NCI-H1092 (cell line): ENCODE data around the gene ZNF90.
"Not testable (repeated sequence)": the region's sequence is repeated elsewhere in the genome, so short reads cannot be mapped to it uniquely, and the experiment has no call there.

Experiments used
- DNase-seq: peaks from one replicate; lab custom pipeline; 2025; lab: John Stamatoyannopoulos, UW

Gene ZNF90

GRCh38 chr19:20103091-20103740 is 25.4 kb downstream of the ZNF90 start:
- DNase-seq: no peak

GRCh38 chr19:20107301-20107700 is 29.5 kb downstream of the ZNF90 start:
- DNase-seq: no peak

GRCh38 chr19:20118064-20118839 is 40.5 kb downstream of the ZNF90 start:
- DNase-seq: not testable (repeated sequence)

GRCh38 chr19:20124879-20125278 is 47.1 kb downstream of the ZNF90 start:
- no peak for DNase-seq

GRCh38 chr19:20132933-20133332 is 55.1 kb downstream of the ZNF90 start:
- DNase-seq: not testable (repeated sequence)

GRCh38 chr19:20137714-20138113 is 59.9 kb downstream of the ZNF90 start:
- DNase-seq: not testable (repeated sequence)

GRCh38 chr19:20151617-20152145 is 73.9 kb downstream of the ZNF90 start:
- no peak for DNase-seq

GRCh38 chr19:20152506-20152905 is 74.7 kb downstream of the ZNF90 start:
- DNase-seq: not testable (repeated sequence)

GRCh38 chr19:20153281-20153680 is 75.5 kb downstream of the ZNF90 start:
- DNase-seq: no peak

GRCh38 chr19:20154636-20155035 is 76.8 kb downstream of the ZNF90 start:
- no peak for DNase-seq

- no peak for DNase-seq
These were observed 85.0 kb downstream of the ZNF90 start for GRCh38 chr19:20162821-20163220.

- no peak for DNase-seq
These were observed 86.7 kb downstream of the ZNF90 start for GRCh38 chr19:20164456-20164855.

- DNase-seq: no peak
These were observed 88.3 kb downstream of the ZNF90 start for GRCh38 chr19:20165971-20166592.

GRCh38 chr19:20167020-20167644 is 89.3 kb downstream of the ZNF90 start, which contains the start of gene ZNF486:
Gene ZNF486, plus strand, starts transcription at chr19:20167214. Its CDS starts 117 bp downstream, at chr19:20167331.
- DNase-seq: peak; percentile 85

- DNase-seq: no peak
These were observed 89.9 kb downstream of the ZNF90 start for GRCh38 chr19:20167651-20168122.
